ENCODE data around the gene FBN1.

The FBN1 gene

DNA sequence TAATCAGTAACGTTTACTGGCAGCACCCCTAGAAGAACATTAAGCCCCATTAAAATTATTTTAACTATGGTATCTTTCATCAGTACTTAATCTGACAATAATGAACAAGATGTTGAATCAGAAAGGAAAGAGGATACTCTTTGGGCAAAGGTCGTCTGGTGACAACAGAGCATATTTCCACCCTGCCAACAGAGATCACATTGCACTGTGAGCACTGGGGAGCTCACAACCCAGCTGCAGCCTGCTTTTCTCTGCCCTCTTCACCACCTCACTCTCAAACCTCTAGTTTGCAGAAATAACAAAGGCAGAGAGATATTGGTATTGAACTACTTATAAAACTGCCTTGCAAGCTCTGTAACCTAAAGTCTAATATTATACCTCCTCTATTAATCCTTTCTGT, 130.0 kb downstream of the FBN1 start:
- Mint-ChIP-seq H3K36me3 (ENCODE audit: low read depth) (peaks cover 17% of the 10 kb centered on the region), H3K9me3 (no peaks in the 10 kb centered on the region), H3K27me3 (ENCODE audit: low read depth, poor library complexity) (peaks cover 3% of the 10 kb centered on the region), H3K4me3 (no peak overlapping the region), H3K27ac (no peak overlapping the region), H3K4me1 (peaks cover 15% of the 10 kb centered on the region)
- no peak for DNase-seq
- TF ChIP-seq CTCF (IDR thresholded peaks at IDR 0.05), result no peak

- H3K27ac Mint-ChIP-seq, result no peak overlapping the region
- no peak overlapping the region for H3K4me3 Mint-ChIP-seq
- peaks cover 15% of the 10 kb centered on the region for H3K4me1 Mint-ChIP-seq
- no peaks in the 10 kb centered on the region for H3K9me3 Mint-ChIP-seq
- TF ChIP-seq CTCF (IDR thresholded peaks at IDR 0.05), result no peak
- no peak for DNase-seq
- H3K27me3 Mint-ChIP-seq (ENCODE audit: low read depth, poor library complexity), result peaks cover under 1% of the 10 kb centered on the region
- peaks cover 12% of the 10 kb centered on the region for H3K36me3 Mint-ChIP-seq (ENCODE audit: low read depth)
Measured at GRCh38 chr15:48514103-48514816, 131.2 kb downstream of the FBN1 start.

- Mint-ChIP-seq H3K27ac (no peak overlapping the region), H3K4me3 (no peak overlapping the region), H3K9me3 (no peaks in the 10 kb centered on the region), H3K27me3 (ENCODE audit: low read depth, poor library complexity) (no peaks in the 10 kb centered on the region), H3K4me1 (peaks cover 14% of the 10 kb centered on the region), H3K36me3 (ENCODE audit: low read depth) (peaks cover 10% of the 10 kb centered on the region)
- no peak for DNase-seq
- no peak for TF ChIP-seq CTCF (IDR thresholded peaks at IDR 0.05)
Measured at GRCh38 chr15:48510976-48511375, 134.5 kb downstream of the FBN1 start.

DNA sequence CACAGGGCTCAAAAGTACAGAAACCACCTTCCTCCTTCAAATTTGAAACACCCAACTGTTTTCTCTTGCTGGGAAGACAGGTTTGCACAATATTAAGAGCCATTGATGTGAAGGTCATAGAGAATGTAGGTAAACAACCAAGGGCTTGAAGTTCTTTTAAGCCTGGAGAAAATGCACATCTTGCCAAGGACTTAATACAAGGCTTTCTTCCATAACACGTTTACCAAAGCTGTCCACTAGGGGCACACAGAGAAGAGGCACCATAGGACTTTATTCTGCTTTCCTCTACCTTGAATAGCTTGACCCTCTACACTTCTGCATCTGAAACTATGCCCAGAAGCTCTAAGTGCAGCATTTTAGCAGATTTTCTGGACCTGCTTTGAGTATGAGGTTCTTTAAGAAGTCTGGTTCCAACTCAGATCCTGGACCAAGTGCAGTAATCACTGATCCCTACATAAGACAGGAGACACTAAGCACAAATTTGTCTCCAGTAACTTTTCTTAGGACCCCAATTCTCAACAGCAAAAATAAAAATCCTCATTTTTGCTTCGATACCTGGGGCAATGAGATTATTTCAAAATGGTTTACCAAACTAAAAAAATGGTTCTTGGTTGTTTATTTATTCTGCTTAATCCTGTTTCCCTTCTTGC, 138.0 kb downstream of the FBN1 start:
- H3K27me3 Mint-ChIP-seq (ENCODE audit: low read depth, poor library complexity), result no peaks in the 10 kb centered on the region
- peak; percentile 55 for TF ChIP-seq CTCF (IDR thresholded peaks at IDR 0.05)
- H3K4me3 Mint-ChIP-seq, result no peak overlapping the region
- H3K4me1 Mint-ChIP-seq, result no peaks in the 10 kb centered on the region
- peaks cover 10% of the 10 kb centered on the region for H3K36me3 Mint-ChIP-seq (ENCODE audit: low read depth)
- H3K27ac Mint-ChIP-seq, result no peak overlapping the region
- H3K9me3 Mint-ChIP-seq, result no peaks in the 10 kb centered on the region
- no peak for DNase-seq

GRCh38 chr15:48505067-48505466, 140.4 kb downstream of the FBN1 start:
- no peaks in the 10 kb centered on the region for H3K4me1 Mint-ChIP-seq
- no peaks in the 10 kb centered on the region for H3K27me3 Mint-ChIP-seq (ENCODE audit: low read depth, poor library complexity)
- H3K4me3 Mint-ChIP-seq, result no peak overlapping the region
- TF ChIP-seq CTCF (IDR thresholded peaks at IDR 0.05), result no peak
- DNase-seq, result no peak
- H3K36me3 Mint-ChIP-seq (ENCODE audit: low read depth), result peaks cover 7% of the 10 kb centered on the region
- H3K9me3 Mint-ChIP-seq, result no peaks in the 10 kb centered on the region
- no peak overlapping the region for H3K27ac Mint-ChIP-seq

GRCh38 chr15:48501208-48501607, 144.3 kb downstream of the FBN1 start:
- no peaks in the 10 kb centered on the region for H3K27me3 Mint-ChIP-seq (ENCODE audit: low read depth, poor library complexity)
- no peaks in the 10 kb centered on the region for H3K9me3 Mint-ChIP-seq
- no peak for DNase-seq
- H3K4me1 Mint-ChIP-seq, result no peaks in the 10 kb centered on the region
- peaks cover 7% of the 10 kb centered on the region for H3K36me3 Mint-ChIP-seq (ENCODE audit: low read depth)
- no peak overlapping the region for H3K27ac Mint-ChIP-seq
- no peak for TF ChIP-seq CTCF (IDR thresholded peaks at IDR 0.05)
- H3K4me3 Mint-ChIP-seq, result no peak overlapping the region
